Neural progenitor cell (in vitro differentiated cells): ENCODE measurements around the gene SIL1. TPM values are rescaled to one million over a fixed set of nuclear protein-coding genes. Genes with fewer than 3 reads are reported as not detected.
A peak's percentile ranks its signal among the peaks of the same experiment; 100 is the strongest.

Experiments used
- DNase-seq: peaks from one replicate; pipeline ENCODE4 v3.0.0-alpha.2; 2016; ENCODE audit warnings: low spot score
- H2AFZ ChIP-seq: fragments of 200-600 bp; sonication (generic); replicated peaks from 2 replicates; pipeline ENCODE4 v1.6.1; 2016; ENCODE audit warnings: antibody characterized with exemption
- H3F3A ChIP-seq: fragments of 200-600 bp; sonication (generic); 2 replicates; pipeline ENCODE4 v1.6.1; 2016; ENCODE audit warnings: antibody characterized with exemption, low read depth
- H3K27ac ChIP-seq: fragments of 200-600 bp; sonication (generic); 2 replicates; pipeline ENCODE4 v1.5.1; 2016; ENCODE audit warnings: mild to moderate bottlenecking
- H3K27me3 ChIP-seq: fragments of 200-600 bp; sonication (generic); 2 replicates; pipeline ENCODE4 v1.6.1; 2016; ENCODE audit warnings: mild to moderate bottlenecking, moderate library complexity
- H3K36me3 ChIP-seq: fragments of 200-600 bp; sonication (generic); 2 replicates; pipeline ENCODE4 v1.5.1; 2016
- H3K4me1 ChIP-seq: fragments of 200-600 bp; sonication (generic); 2 replicates; pipeline ENCODE4 v1.6.1; 2016; ENCODE audit warnings: mixed run types
- H3K4me2 ChIP-seq: fragments of 200-600 bp; sonication (generic); 2 replicates; pipeline ENCODE4 v1.6.1; 2016
- H3K4me3 ChIP-seq: fragments of 200-600 bp; sonication (generic); 2 replicates; pipeline ENCODE4 v1.5.1; 2016
- H3K79me2 ChIP-seq: fragments of 200-600 bp; sonication (generic); 2 replicates; pipeline ENCODE4 v1.6.1; 2016; ENCODE audit warnings: low read depth
- H3K9ac ChIP-seq: fragments of 200-600 bp; sonication (generic); 2 replicates; pipeline ENCODE4 v1.6.1; 2016
- H3K9me3 ChIP-seq: fragments of 200-600 bp; sonication (generic); 2 replicates; pipeline ENCODE4 v1.5.1; 2016; ENCODE audit warnings: low read depth
- H4K20me1 ChIP-seq: fragments of 200-600 bp; sonication (generic); 2 replicates; pipeline ENCODE4 v1.6.1; 2016; ENCODE audit warnings: low read depth
- H3K27ac Mint-ChIP-seq: 3 replicates; pipeline ENCODE4 v1.8.0; 2021; ENCODE audit warnings: mixed read lengths
- H3K27me3 Mint-ChIP-seq: 2 replicates; pipeline ENCODE4 v1.8.0; 2022; ENCODE audit warnings: low read depth, mild to moderate bottlenecking, inconsistent platforms, moderate library complexity, mixed read lengths; ENCODE audit not compliant: insufficient read depth
- H3K36me3 Mint-ChIP-seq: 3 replicates; pipeline ENCODE4 v1.8.0; 2021; ENCODE audit warnings: mixed read lengths
- H3K4me1 Mint-ChIP-seq: 3 replicates; pipeline ENCODE4 v1.8.0; 2021; ENCODE audit warnings: mixed read lengths
- H3K4me3 Mint-ChIP-seq: 3 replicates; pipeline ENCODE4 v1.8.0; 2021; ENCODE audit warnings: mild to moderate bottlenecking, moderate library complexity, mixed read lengths
- H3K9me3 Mint-ChIP-seq: 3 replicates; pipeline ENCODE4 v1.8.0; 2020; ENCODE audit warnings: mixed read lengths
- EZH2 ChIP-seq: fragments of 200-600 bp; sonication (generic); IDR thresholded peaks from 2 replicates; pipeline ENCODE4 v1.6.1; 2017; ENCODE audit warnings: antibody characterized with exemption, mild to moderate bottlenecking, moderate library complexity
- EZH2phosphoT487 ChIP-seq: fragments of 200-600 bp; sonication (generic); IDR thresholded peaks from 2 replicates; pipeline ENCODE4 v1.6.1; 2017; ENCODE audit warnings: antibody characterized with exemption
- total RNA-seq: library from RNA; depleted of rRNA; stranded (reverse); fragments of >200 nt; gene quantifications from 2 replicates; pipeline ENCODE4 v1.2.3, GENCODE V29; 2015; ENCODE audit warnings: low replicate concordance
- TF ChIP-seq, protein P1 (sequence below): fragments of 200-600 bp; sonication (generic); IDR thresholded peaks from 2 replicates; pipeline ENCODE4 v1.5.1; 2017; ENCODE audit warnings: antibody characterized with exemption, mild to moderate bottlenecking

Gene SIL1
- total RNA-seq, 1 donor from 2014 or later = 5.5 TPM

- no peak overlapping the region for H3K4me2 ChIP-seq
- no peaks in the 10 kb centered on the region for H3K9me3 Mint-ChIP-seq
These were observed 59.4 kb downstream of the SIL1 start for GRCh38 chr5:139138809-139139208.

GRCh38 chr5:139138109-139138508 lies 60.1 kb downstream of the SIL1 start:
- Mint-ChIP-seq H3K4me1 (peaks cover 45% of the 10 kb centered on the region), H3K27ac (peak overlapping the region; percentile 57), H3K27me3 (peaks cover 9% of the 10 kb centered on the region), H3K4me3 (no peak overlapping the region), H3K9me3 (no peaks in the 10 kb centered on the region), H3K36me3 (no peaks in the 10 kb centered on the region)
- no peak overlapping the region for H3K4me2 ChIP-seq
- no peaks in the 10 kb centered on the region for H3K79me2 ChIP-seq
- no peak overlapping the region for H3K27ac ChIP-seq
- no peaks in the 10 kb centered on the region for H3K36me3 ChIP-seq
- TF ChIP-seq, protein P1, sequence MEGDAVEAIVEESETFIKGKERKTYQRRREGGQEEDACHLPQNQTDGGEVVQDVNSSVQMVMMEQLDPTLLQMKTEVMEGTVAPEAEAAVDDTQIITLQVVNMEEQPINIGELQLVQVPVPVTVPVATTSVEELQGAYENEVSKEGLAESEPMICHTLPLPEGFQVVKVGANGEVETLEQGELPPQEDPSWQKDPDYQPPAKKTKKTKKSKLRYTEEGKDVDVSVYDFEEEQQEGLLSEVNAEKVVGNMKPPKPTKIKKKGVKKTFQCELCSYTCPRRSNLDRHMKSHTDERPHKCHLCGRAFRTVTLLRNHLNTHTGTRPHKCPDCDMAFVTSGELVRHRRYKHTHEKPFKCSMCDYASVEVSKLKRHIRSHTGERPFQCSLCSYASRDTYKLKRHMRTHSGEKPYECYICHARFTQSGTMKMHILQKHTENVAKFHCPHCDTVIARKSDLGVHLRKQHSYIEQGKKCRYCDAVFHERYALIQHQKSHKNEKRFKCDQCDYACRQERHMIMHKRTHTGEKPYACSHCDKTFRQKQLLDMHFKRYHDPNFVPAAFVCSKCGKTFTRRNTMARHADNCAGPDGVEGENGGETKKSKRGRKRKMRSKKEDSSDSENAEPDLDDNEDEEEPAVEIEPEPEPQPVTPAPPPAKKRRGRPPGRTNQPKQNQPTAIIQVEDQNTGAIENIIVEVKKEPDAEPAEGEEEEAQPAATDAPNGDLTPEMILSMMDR = no peak
- TF ChIP-seq EZH2 = no peak
- H3K9ac ChIP-seq = no peak overlapping the region
- no peak overlapping the region for H2AFZ ChIP-seq
- no peaks in the 10 kb centered on the region for H4K20me1 ChIP-seq
- peaks cover 4% of the 10 kb centered on the region for H3K4me1 ChIP-seq
- no peak for DNase-seq
- H3K4me3 ChIP-seq = no peak overlapping the region
- no peaks in the 10 kb centered on the region for H3K27me3 ChIP-seq
- no peaks in the 10 kb centered on the region for H3F3A ChIP-seq
- no peaks in the 10 kb centered on the region for H3K9me3 ChIP-seq

More at GRCh38 chr5:139138809-139139208, 59.4 kb downstream of the SIL1 start:
- no peak overlapping the region for H3K4me3 ChIP-seq
- H3K79me2 ChIP-seq = no peaks in the 10 kb centered on the region
- no peak overlapping the region for H2AFZ ChIP-seq
- peaks cover 42% of the 10 kb centered on the region for H3K4me1 Mint-ChIP-seq
- H3K36me3 Mint-ChIP-seq = no peaks in the 10 kb centered on the region
- H3K36me3 ChIP-seq = no peaks in the 10 kb centered on the region
- DNase-seq = peak; percentile 39
- H3K4me1 ChIP-seq = no peaks in the 10 kb centered on the region
- H3K27ac Mint-ChIP-seq = no peak overlapping the region
- no peak overlapping the region for H3K9ac ChIP-seq
- no peaks in the 10 kb centered on the region for H3K9me3 ChIP-seq
- TF ChIP-seq, protein P1 = no peak
- H3K27me3 ChIP-seq = no peaks in the 10 kb centered on the region
- H3K27ac ChIP-seq = no peak overlapping the region
- H4K20me1 ChIP-seq = no peaks in the 10 kb centered on the region
- no peaks in the 10 kb centered on the region for H3F3A ChIP-seq
- no peak overlapping the region for H3K4me3 Mint-ChIP-seq
- H3K27me3 Mint-ChIP-seq = peaks cover 9% of the 10 kb centered on the region

DNA sequence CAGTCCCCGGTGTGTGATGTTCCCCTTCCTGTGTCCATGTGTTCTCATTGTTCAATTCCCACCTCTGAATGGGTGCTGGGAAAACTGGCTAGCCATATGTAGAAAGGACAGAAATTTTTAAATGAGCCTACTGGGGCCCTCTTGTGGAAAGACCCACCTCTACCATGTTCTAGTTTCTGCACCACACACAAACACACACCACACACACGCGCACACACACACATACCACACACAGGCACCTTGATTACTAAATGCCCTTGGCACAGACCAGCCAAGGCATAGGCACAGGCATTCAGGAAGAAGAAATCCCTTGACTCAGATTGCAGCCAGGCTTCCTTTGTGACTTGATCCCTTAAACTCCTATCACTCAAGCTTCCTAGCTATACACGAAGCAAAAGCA lies 60.5 kb downstream of the SIL1 start:
- Histone ChIP-seq H2AFZ (no peak overlapping the region), H3K27ac (no peak overlapping the region), H3K4me1 (peaks cover 5% of the 10 kb centered on the region), H3K4me2 (no peak overlapping the region), H3F3A (no peaks in the 10 kb centered on the region), H3K9ac (no peak overlapping the region), H3K36me3 (no peaks in the 10 kb centered on the region), H4K20me1 (no peaks in the 10 kb centered on the region), H3K9me3 (no peaks in the 10 kb centered on the region), H3K79me2 (no peaks in the 10 kb centered on the region), H3K27me3 (no peaks in the 10 kb centered on the region), H3K4me3 (no peak overlapping the region)
- H3K4me3 Mint-ChIP-seq = no peak overlapping the region
- no peaks in the 10 kb centered on the region for H3K36me3 Mint-ChIP-seq
- H3K4me1 Mint-ChIP-seq = peaks cover 45% of the 10 kb centered on the region
- no peaks in the 10 kb centered on the region for H3K9me3 Mint-ChIP-seq
- peak overlapping the region; percentile 57 for H3K27ac Mint-ChIP-seq
- peaks cover 9% of the 10 kb centered on the region for H3K27me3 Mint-ChIP-seq
- DNase-seq = peak; percentile 52
- TF ChIP-seq EZH2phosphoT487 (no peak), EZH2 (no peak)
- TF ChIP-seq, protein P1 = peak; percentile 51
